Measurements from ENCODE around the gene GRB14.
"Not testable (repeated sequence)": the region's sequence is repeated elsewhere in the genome, so short reads cannot be mapped to it uniquely, and the experiment has no call there.

The GRB14 gene

GRCh38 chr2:164554487-164554886, 66.8 kb downstream of the GRB14 start:
- DNase-seq, result no peak

GRCh38 chr2:164551519-164551918, 69.8 kb downstream of the GRB14 start:
- DNase-seq, result no peak

- not testable (repeated sequence) for DNase-seq
Measured at GRCh38 chr2:164549705-164550104, 71.6 kb downstream of the GRB14 start.

- DNase-seq, result no peak
Measured at GRCh38 chr2:164545484-164545883, 75.8 kb downstream of the GRB14 start.

- no peak for DNase-seq
Measured at GRCh38 chr2:164542581-164543021, 78.7 kb downstream of the GRB14 start.

- DNase-seq, result peak; percentile 36
Measured at GRCh38 chr2:164538240-164538866, 82.9 kb downstream of the GRB14 start.

GRCh38 chr2:164535280-164536025, 85.8 kb downstream of the GRB14 start:
- no peak for DNase-seq

GRCh38 chr2:164530464-164530863, 90.8 kb downstream of the GRB14 start:
- no peak for DNase-seq

- no peak for DNase-seq
Measured at GRCh38 chr2:164523726-164524125, 97.6 kb downstream of the GRB14 start.

GRCh38 chr2:164523009-164523408, 98.3 kb downstream of the GRB14 start:
- no peak for DNase-seq

GRCh38 chr2:164522561-164522981, 98.7 kb downstream of the GRB14 start:
- DNase-seq, result no peak

- DNase-seq, result no peak
Measured at GRCh38 chr2:164515734-164516133, 105.5 kb downstream of the GRB14 start.

GRCh38 chr2:164515030-164515429, 106.3 kb downstream of the GRB14 start:
- no peak for DNase-seq

GRCh38 chr2:164514491-164514890, 106.8 kb downstream of the GRB14 start:
- no peak for DNase-seq

GRCh38 chr2:164512871-164513270, 108.4 kb downstream of the GRB14 start:
- no peak for DNase-seq

GRCh38 chr2:164511738-164512137, 109.5 kb downstream of the GRB14 start:
- no peak for DNase-seq

- DNase-seq, result no peak
Measured at GRCh38 chr2:164510895-164511294, 110.4 kb downstream of the GRB14 start.

GRCh38 chr2:164509137-164509877, 112.0 kb downstream of the GRB14 start:
- DNase-seq, result no peak

- no peak for DNase-seq
Measured at GRCh38 chr2:164504253-164504652, 117.0 kb downstream of the GRB14 start.

- no peak for DNase-seq
Measured at GRCh38 chr2:164498836-164499235, 122.4 kb downstream of the GRB14 start.

GRCh38 chr2:164496881-164497280, 124.4 kb downstream of the GRB14 start:
- DNase-seq, result no peak

- DNase-seq, result no peak
Measured at GRCh38 chr2:164496421-164496820, 124.9 kb downstream of the GRB14 start.

- DNase-seq, result no peak
Measured at GRCh38 chr2:164495491-164496223, 125.6 kb downstream of the GRB14 start.
